Stimulated activated CD4-positive, alpha-beta T cell treated with anti-CD3 and anti-CD28 coated beads, TNF-alpha, amount 100 ng/mL, for 48 hours (primary cell): ENCODE data around the gene GMDS.

Experiments used
- DNase-seq, 3 donors: peaks; one replicate each; pipeline ENCODE4 v3.0.0-alpha.2; 2020; ENCODE audit warnings: low read depth in 3 of 3

Gene GMDS

DNA sequence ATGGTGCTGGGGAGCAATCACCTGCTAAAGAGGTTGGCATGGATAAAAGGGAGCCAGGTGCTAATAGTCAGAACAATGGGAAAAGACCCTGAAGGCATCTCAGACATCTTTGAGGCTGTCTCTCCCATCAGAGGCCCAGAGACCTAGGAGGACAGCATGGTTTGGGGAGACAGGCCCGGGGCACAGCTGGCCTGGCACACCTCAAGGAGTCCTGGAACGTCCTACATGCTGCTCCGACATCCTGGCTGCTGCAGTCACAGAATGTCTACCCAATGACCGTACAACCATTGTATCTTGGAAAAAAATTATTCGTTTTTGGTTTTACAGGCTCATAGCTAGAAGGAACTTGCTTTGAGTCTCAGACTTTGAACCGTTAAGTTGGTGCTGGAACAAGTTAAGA lies 4.4 kb downstream of the GMDS start:
- DNase-seq: no peak

DNA sequence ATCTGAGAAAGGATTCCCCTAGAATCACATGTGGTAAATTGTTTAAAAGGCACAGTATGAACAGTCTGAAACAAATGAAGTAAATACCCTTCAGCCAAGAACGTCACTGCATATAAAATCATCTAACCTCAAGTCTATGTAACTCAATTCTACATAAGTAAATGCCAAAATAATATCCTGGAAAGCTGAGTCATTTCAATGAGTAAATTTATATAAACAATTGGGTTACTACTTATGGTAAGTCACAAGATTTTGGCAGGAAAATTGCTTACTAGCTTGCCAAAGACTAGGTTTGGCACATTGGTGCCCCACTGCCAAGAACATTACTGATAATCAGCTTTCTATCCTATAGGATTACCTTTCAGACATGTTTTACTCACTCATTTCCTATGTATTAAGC lies 8.4 kb downstream of the GMDS start:
- DNase-seq: no peak

DNA sequence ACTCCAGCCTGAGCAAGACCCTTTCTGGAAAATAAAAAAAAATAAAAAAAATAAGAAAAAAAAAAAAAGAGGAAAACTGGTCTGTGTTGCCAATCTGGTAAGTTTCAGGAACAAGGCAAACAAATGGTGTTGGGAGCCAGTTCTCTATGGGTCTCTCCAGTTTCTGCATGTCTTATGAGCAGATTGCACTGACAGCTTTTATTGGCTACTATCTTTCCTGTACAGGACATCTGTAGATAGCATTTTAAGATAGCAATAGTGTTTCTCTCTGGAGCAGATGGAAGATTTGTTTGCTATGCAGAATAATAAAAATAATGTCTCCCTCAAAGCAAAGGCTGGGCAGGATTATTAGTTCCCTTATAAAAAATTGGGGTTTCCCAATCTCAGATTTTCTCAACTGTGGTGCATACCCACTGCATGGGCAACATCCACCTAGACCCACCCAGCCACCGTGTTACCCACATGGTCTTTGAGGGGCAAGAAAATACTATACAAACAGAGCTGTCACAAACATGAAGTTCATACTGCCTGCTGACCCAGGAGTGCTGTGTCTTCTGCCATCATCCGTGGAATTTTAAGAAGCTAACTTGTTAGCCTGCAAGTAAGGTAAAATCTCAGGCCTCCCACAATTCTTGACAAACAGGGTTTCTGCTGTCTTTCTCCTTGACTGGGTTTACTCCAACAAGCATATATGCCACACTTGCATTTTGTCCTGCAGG lies 9.5 kb downstream of the GMDS start:
- no peak for DNase-seq

DNA sequence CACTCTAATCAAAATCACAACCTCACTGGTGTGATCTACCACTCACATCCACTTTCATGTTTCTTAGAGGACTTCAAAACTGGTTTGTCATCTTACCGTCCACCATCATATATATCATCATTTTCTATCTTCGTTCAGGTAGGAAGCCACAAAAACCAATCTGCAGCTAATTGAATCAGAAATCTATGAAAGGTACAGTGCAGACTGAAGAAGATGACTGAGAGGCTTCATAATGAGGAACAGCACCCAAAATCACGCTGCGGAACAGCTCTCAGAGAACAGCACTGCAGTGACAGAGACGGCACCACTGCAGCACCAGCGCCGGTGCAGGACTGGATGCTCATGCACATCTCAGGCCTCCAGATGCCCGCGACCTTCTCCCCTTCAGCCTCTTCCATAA lies 13.0 kb downstream of the GMDS start:
- no peak for DNase-seq

DNA sequence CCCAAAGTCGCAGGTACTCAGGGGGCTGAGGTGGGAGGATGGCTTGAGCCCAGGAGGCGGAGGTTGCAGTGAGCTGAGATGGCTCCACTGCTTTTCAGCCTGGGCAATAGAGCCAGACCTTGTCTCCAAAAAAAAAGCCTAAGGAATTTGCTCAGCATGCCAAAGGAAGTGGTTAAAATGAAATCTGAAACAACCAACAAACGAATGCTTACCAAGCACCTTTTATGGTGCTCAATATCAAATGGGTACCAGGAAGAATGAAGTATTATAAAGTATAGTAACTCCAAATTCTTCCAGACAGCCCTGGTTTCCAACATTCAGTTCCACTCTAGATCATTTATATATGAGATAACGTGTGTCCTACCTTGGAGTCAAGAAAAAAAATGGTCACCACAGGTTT lies 14.0 kb downstream of the GMDS start:
- no peak for DNase-seq

DNA sequence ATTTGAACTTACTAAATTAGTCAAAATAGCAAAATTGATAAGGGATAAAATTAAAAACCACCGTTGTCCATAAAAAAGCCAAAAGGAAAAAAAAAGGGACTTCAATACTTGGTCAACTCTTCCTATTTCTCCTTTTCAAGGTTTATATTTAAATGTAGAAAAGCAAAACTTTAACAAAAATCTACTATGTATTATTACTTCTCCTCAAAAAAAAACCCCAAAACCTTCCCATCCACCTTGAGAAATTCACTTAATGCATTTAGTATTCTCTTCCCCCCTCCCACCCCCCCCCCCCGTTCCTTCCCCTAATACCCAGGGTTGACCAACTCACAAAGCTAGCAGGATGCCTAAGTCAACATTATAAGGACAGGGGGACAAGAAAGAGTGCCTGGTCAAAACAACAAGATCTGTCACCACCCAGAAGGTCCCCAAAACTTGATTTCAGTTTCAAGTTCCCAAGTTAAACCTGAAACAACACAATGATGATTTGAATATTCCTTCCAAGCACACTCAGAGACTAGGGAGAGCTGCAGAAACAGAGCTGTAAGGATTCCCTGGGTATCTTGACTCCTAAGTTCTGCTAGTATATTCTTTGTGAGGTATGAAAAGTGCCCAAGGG lies 14.6 kb downstream of the GMDS start:
- no peak for DNase-seq

DNA sequence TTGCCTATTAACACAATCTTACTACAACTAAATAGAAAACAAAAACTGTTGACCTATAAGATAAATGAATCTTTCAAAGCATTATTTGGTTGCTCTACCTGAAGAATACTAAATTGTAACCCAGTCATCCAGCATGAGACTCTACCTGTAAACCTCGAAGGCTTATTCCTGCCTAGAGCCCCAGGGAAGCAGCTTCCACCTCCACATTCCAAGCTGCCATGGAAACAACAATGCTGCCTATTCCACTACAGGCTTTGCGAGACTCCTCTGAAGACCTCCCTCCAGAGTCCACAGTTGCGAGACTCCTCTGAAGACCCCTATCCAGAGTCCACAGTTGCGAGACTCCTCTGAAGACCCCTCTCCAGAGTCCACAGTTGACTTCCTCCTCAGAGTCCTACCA lies 15.7 kb downstream of the GMDS start:
- no peak for DNase-seq

DNA sequence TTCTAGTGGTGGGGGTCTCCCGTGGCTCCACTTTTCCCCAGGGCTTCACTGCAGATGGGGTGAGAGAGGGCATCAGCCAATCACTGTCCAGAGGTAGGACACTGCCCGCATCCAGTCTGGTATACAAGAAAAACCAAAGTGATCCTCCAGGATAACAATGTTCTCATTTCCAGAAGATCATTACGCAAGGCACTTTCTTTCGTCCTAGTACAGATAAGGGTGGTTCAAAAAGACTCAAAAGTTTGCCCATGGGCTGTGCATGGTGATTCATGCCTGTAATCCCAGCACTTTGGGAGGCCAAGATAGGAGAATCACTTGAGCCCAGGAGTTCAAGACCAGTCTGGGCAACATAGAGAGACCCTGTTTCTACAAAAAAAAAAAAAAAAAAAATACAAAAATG lies 16.4 kb downstream of the GMDS start:
- no peak for DNase-seq

DNA sequence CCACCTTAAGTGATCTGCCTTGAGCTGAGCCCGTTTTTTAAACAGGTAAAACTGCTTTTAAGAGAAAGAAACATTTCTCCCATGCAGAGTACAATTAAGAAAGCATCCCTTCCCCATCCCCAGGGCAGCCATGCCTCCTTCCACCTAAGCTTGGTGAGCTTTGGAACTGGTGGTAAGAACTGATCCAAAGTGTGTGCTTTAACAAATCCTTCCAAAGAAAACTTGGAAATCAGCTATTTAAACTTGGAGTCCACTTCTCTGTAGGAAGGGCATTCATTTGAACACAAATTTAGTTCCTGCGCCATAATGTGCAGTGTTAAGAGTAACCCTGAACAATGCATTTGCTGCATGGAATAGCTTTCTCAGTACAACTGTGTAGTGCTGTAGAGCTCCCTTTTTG lies 17.0 kb downstream of the GMDS start:
- DNase-seq: no peak

DNA sequence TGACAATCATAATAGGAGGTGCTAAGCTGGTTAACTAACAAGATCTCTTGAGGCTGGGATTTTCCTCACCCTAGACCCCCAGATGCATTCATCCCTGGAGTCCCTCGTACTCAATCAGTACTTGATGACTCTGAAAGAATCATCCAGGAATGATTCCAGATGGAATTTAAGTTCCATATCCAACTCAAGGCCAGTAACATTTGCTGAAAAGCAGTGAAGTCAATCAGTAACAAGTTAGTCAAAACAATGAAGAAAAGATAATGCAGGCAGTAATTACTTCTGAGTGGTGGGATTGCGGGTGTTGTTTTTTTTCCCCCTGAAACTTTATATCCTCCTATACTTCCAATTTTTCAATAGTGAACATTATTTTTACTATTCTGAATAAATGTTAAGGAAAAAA lies 18.6 kb downstream of the GMDS start:
- DNase-seq: no peak

DNA sequence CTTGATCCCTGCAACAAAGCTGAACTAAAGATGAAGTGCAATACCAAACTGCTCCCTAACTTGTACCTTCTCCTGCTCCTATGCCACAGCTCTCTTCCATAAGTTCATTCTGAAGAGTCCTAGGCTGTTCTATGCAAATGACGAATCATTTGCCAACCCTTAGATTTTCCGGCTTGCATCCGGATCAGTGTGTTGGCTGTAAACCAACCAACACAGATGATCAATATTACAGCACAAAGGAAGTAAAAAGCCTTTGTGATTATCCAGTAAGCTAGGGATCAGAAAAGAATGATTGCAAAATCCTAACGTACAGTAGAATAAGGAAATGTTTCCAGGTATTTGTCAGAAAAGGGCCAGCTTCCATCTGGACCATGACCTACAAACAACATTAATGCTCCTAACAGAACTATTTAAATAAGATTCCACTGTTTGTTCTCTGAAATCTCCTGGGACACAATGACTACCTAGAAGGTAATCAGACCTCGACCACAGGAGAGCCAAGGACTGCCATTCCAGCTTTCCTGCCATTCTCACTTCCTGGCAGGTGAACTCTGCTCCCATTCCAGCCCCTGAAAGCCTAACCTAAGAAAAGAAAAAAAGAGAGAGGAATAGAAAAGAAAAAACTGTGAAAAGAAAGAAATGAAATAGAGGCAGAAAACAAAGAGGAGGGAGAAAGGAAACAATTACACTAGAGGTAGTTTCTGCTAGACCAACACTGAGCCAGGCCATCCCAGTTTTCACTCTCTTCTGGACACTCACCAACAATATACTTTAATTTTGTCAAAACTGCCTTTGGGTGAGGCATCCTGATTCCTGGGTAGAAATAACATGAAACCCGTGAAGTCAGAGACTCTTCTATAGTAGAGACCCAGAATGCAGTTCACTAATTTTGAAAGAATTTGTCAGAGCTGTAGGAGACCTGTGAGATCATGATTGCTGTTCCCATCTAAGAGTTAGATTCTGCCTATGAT lies 19.7 kb downstream of the GMDS start:
- DNase-seq: no peak

DNA sequence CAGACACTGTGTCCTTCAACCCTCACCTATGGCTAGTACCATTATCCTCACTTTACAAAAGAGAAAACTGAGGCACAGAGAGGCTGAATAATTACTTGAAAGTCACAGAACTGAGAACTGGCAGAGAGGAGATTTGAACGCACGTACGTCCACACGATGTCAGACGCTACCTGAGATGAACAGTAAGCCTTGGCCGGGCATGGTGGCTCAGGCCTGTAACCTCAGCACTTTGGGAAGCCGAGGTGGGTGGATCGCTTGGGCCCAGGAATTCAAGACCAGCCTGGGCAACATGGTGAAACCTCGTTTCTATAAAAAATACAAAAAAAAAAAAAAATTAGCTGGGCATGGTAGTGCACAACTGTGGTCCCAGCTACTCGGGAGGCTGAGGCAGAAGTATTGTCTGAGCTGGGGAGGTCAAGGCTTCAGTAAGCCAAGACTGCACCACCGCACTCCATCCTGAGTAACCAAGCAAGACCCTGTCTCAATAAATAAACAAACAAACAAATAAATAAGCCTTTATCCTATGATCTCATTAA lies 20.5 kb downstream of the GMDS start:
- no peak for DNase-seq

DNA sequence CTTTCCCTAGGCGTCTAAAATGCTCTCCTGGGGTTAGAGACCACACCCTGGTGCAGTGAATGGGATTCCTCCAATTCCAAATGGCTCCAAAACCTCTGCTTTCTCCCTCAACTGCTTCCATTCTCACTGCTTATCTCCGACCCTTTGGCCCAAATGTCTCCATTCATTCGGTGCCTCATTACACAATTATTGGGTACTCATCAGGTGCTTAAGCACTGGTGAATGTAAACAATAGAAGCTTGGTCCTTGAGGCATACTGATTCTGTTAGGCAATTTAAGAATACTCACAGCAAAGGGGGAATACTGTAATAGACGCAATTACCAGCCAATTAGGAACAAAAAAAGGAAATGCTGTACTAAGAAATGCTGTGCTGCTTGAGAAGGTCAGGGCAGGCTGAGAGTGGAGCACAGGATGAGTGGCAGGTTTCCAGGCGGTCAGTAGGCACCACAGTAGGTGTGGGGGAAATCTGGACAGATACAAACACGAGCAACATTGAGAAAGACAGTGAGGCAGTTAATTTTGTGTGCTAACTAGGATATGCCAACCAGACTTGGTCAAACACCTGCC lies 23.0 kb downstream of the GMDS start:
- no peak for DNase-seq

DNA sequence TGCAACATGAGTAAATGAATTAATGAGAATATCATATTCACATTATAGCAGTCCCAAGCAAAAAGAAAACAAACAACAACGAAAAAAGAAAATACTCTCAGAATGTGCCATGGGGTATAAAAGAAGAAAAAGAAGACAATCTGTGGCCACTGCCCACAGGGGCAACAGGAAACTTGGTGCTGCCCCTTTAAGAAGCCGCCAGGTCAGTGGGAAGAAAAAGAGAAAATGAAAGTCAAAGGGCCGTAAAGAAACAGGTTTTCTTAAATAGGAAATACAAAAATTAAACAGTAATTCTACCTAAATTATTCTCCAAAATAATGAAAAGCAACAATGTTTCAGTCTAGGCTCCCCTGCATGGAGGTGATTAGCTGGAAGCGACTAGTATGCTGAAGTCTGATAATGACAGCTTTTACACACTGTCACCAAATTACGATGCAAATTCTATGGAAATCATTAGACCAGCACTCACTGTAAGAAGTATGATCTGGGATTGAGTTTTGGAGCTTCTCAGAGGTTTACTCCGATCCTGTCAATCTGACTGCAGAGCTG lies 23.6 kb downstream of the GMDS start:
- no peak for DNase-seq

DNA sequence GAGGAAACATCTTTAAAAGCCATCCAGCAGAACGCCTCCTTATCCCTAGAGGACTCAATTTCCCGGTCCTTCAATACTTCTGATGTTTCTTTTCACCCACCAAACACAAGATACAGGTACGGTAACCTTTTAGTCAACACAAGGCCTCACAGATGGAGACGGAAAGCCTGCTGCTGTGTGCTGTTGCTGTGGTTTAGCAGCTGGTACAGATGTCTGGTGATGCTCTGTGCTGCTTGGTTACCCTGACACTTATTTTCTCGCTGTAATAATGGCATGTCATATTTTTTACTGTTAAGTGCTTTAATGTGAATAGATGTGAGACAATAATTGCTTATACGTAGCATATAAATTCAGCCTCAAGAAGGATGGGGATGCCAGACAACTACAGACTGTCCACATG lies 25.3 kb downstream of the GMDS start:
- no peak for DNase-seq

DNA sequence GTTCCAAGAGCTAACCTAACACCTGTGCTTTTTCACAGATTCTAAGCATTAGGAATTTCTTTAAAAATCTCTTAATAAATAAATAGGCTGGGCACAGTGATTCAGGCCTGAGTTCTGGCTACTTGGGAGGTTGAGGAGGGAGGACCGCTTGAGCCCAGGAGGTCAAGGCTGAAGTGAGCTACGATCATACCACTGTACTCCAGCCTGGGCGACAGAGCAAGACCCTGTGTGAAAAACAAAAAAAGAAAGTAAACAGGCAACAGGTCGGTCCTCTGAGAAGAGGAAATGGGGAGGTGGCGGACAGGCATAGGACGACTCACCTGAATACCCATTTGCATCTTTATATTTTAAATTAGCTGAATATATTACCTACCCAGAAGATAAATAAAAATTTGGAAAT lies 26.5 kb downstream of the GMDS start:
- DNase-seq: no peak

DNA sequence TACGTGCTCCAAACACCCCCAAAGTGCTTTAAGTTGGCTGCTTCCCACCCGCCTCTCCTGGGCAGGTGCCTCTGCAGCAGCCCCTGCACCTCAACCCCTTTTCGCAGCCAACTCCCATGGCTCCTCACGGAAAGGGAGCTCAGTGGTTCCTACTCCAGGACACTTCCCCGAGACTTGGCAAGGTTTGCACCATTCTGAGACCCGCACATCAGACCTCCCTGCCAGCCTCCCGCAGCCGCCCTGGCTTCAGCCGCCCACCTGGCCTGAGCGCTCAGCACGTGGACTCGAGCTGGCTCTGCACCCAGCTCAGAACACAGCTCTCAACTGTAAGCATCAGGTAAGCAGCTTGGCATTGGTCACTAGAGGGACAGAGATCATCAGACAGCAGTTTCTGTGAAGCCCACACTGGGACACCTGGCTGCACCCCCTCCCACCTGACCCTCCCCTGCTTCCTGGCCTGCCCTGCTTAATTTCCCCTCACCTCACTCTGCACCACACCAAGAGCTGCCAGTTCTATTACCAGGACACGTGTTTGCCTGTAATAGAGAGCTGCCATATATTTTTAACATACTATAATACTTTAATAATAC lies 28.5 kb downstream of the GMDS start:
- no peak for DNase-seq

DNA sequence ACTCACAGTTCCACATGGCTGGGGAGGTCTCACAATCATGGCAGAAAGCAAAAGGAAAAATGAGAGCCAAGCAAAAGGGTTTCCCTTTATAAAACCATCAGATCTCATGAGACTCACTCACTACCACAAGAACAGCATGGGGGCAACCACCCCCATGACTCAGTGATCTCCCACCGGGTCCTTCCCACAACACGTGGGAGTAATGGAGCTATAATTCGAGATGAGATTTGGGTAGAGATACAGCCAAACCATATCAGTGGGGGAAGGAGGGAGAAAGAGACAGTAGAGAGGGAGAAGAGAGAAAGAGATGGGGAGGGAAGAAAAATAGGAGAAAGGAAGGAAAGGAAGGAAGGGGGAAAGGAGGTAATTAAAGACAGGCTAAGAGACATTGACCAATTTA lies 30.1 kb downstream of the GMDS start:
- DNase-seq: no peak

DNA sequence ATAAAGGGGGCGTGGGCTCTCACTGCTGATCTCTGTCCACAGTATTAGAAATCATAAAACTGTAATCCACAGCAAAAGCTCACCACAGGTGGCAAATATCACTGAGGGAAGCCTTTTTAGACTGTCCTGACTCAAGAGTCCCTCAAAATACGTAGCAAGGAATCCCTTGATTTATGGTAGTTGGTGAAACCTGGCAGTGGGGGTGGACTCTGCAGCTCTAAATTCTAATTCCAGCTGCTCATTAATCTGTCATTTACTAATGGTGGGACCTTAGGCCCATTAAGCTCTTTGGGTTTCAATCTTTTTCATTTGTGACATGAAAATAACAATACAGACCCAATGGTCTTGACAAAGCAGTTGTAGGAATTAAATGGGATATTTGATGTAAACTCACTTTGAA lies 32.3 kb downstream of the GMDS start:
- DNase-seq: no peak

DNA sequence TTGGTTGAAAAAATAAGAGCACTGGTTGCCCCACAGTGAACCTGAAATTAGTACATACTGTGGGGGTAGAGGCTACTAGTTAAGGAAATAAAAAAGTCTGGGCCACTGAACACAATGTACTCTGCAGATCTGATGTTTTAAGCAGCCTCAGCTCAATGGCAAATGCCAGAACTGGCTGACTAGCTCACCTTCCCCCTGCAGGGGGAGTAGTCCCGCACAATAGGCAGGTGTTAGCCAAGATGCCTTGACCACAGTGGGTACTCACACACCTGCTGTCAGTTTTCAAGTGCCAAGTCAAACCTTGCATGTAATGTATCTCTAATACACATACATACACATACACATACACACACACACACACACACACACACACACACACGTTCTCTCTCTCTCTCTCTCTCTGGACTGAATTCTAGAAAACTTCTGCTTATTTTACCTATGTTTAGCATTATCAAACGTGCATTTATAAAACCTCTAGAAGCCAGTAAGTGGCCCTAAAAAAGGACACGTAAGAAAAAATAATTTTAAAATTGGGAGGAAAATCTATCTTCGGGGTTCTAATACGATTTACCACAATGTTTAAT lies 36.1 kb downstream of the GMDS start:
- DNase-seq: peak in 2 of 3 donors; percentile 12 to 20

DNA sequence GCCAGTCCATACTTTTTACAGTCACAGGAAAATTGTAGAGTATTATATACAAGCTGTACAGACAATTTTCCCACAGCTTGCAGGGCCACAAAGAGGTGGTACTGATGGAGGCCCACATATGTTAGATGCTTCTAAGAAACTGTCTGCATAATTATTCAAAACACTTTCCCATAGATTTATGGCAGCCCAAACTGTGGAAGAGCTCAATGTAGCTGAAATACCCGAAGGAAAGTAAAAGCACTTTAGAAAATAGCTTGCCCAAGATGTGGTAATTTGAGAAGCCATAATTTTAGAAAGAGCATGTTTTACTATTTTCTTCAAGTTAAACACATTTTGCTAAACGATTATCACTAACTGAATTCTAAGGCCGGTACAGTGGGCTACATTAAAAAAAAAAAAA lies 36.9 kb downstream of the GMDS start:
- no peak for DNase-seq
